ENCODE measurements around the gene S100A3.
A peak's percentile ranks its signal among the peaks of the same experiment; 100 is the strongest.

S100A3 gene

GRCh38 chr1:153507926-153508583 is 41.0 kb downstream of the S100A3 start:
- Histone ChIP-seq H3K9me3 (ENCODE audit: insufficient read depth, low read length) (no peaks in the 10 kb centered on the region), H3K4me3 (ENCODE audit: insufficient read length, low read depth) (no peak overlapping the region), H3K36me3 (ENCODE audit: insufficient read depth, insufficient read length, low read length) (no peaks in the 10 kb centered on the region), H3K4me1 (ENCODE audit: insufficient read depth, insufficient read length) (peaks cover 9% of the 10 kb centered on the region), H3K9ac (ENCODE audit: insufficient read length, low read depth) (no peak overlapping the region), H3K27me3 (ENCODE audit: insufficient read depth, insufficient read length) (peaks cover 8% of the 10 kb centered on the region)
- no peak for DNase-seq (ENCODE audit: low read depth, low spot score)
- TF ChIP-seq YY1 (IDR thresholded peaks at IDR 0.05; ENCODE audit: insufficient read depth, insufficient read length) (no peak), SUZ12 (IDR thresholded peaks at IDR 0.05; ENCODE audit: extremely low read depth, insufficient read depth, insufficient read length) (no peak), ZNF274 (IDR thresholded peaks at IDR 0.05; ENCODE audit: low read depth, low read length) (no peak)

- no peak for TF ChIP-seq ZNF274 (IDR thresholded peaks at IDR 0.05; ENCODE audit: low read depth, low read length)
- no peak for TF ChIP-seq YY1 (IDR thresholded peaks at IDR 0.05; ENCODE audit: insufficient read depth, insufficient read length)
- TF ChIP-seq SUZ12 (IDR thresholded peaks at IDR 0.05; ENCODE audit: extremely low read depth, insufficient read depth, insufficient read length): no peak
- no peaks in the 10 kb centered on the region for H3K9me3 ChIP-seq (ENCODE audit: insufficient read depth, low read length)
- H3K4me3 ChIP-seq (ENCODE audit: insufficient read length, low read depth): no peak overlapping the region
- DNase-seq (ENCODE audit: low read depth, low spot score): no peak
- peak overlapping the region; percentile 58 for H3K9ac ChIP-seq (ENCODE audit: insufficient read length, low read depth)
- peaks cover 2% of the 10 kb centered on the region for H3K27me3 ChIP-seq (ENCODE audit: insufficient read depth, insufficient read length)
- H3K4me1 ChIP-seq (ENCODE audit: insufficient read depth, insufficient read length): peaks cover 9% of the 10 kb centered on the region
- H3K36me3 ChIP-seq (ENCODE audit: insufficient read depth, insufficient read length, low read length): no peaks in the 10 kb centered on the region
Measured at GRCh38 chr1:153506831-153507413, 42.1 kb downstream of the S100A3 start.

- Histone ChIP-seq H3K9me3 (ENCODE audit: insufficient read depth, low read length) (no peaks in the 10 kb centered on the region), H3K4me3 (ENCODE audit: insufficient read length, low read depth) (no peak overlapping the region), H3K9ac (ENCODE audit: insufficient read length, low read depth) (no peak overlapping the region), H3K4me1 (ENCODE audit: insufficient read depth, insufficient read length) (peaks cover 9% of the 10 kb centered on the region), H3K27me3 (ENCODE audit: insufficient read depth, insufficient read length) (no peaks in the 10 kb centered on the region), H3K36me3 (ENCODE audit: insufficient read depth, insufficient read length, low read length) (no peaks in the 10 kb centered on the region)
- DNase-seq (ENCODE audit: low read depth, low spot score): no peak
- TF ChIP-seq SUZ12 (IDR thresholded peaks at IDR 0.05; ENCODE audit: extremely low read depth, insufficient read depth, insufficient read length) (no peak), ZNF274 (IDR thresholded peaks at IDR 0.05; ENCODE audit: low read depth, low read length) (no peak), YY1 (IDR thresholded peaks at IDR 0.05; ENCODE audit: insufficient read depth, insufficient read length) (no peak)
Measured at GRCh38 chr1:153506386-153506785, 42.7 kb downstream of the S100A3 start.

GRCh38 chr1:153505576-153505975 is 43.5 kb downstream of the S100A3 start:
- no peak overlapping the region for H3K9ac ChIP-seq (ENCODE audit: insufficient read length, low read depth)
- no peak overlapping the region for H3K4me3 ChIP-seq (ENCODE audit: insufficient read length, low read depth)
- H3K27me3 ChIP-seq (ENCODE audit: insufficient read depth, insufficient read length): no peaks in the 10 kb centered on the region
- H3K4me1 ChIP-seq (ENCODE audit: insufficient read depth, insufficient read length): peaks cover 9% of the 10 kb centered on the region
- no peak for TF ChIP-seq YY1 (IDR thresholded peaks at IDR 0.05; ENCODE audit: insufficient read depth, insufficient read length)
- no peak for TF ChIP-seq SUZ12 (IDR thresholded peaks at IDR 0.05; ENCODE audit: extremely low read depth, insufficient read depth, insufficient read length)
- no peak for TF ChIP-seq ZNF274 (IDR thresholded peaks at IDR 0.05; ENCODE audit: low read depth, low read length)
- no peaks in the 10 kb centered on the region for H3K36me3 ChIP-seq (ENCODE audit: insufficient read depth, insufficient read length, low read length)
- DNase-seq (ENCODE audit: low read depth, low spot score): no peak
- H3K9me3 ChIP-seq (ENCODE audit: insufficient read depth, low read length): no peaks in the 10 kb centered on the region

GRCh38 chr1:153503766-153504165 is 45.3 kb downstream of the S100A3 start:
- no peaks in the 10 kb centered on the region for H3K27me3 ChIP-seq (ENCODE audit: insufficient read depth, insufficient read length)
- H3K4me3 ChIP-seq (ENCODE audit: insufficient read length, low read depth): no peak overlapping the region
- TF ChIP-seq SUZ12 (IDR thresholded peaks at IDR 0.05; ENCODE audit: extremely low read depth, insufficient read depth, insufficient read length) (no peak), YY1 (IDR thresholded peaks at IDR 0.05; ENCODE audit: insufficient read depth, insufficient read length) (no peak), ZNF274 (IDR thresholded peaks at IDR 0.05; ENCODE audit: low read depth, low read length) (no peak)
- H3K4me1 ChIP-seq (ENCODE audit: insufficient read depth, insufficient read length): peaks cover 9% of the 10 kb centered on the region
- no peaks in the 10 kb centered on the region for H3K36me3 ChIP-seq (ENCODE audit: insufficient read depth, insufficient read length, low read length)
- DNase-seq (ENCODE audit: low read depth, low spot score): no peak
- no peak overlapping the region for H3K9ac ChIP-seq (ENCODE audit: insufficient read length, low read depth)
- H3K9me3 ChIP-seq (ENCODE audit: insufficient read depth, low read length): no peaks in the 10 kb centered on the region

- Histone ChIP-seq H3K9ac (ENCODE audit: insufficient read length, low read depth) (no peak overlapping the region), H3K36me3 (ENCODE audit: insufficient read depth, insufficient read length, low read length) (no peaks in the 10 kb centered on the region), H3K4me3 (ENCODE audit: insufficient read length, low read depth) (no peak overlapping the region), H3K9me3 (ENCODE audit: insufficient read depth, low read length) (no peaks in the 10 kb centered on the region), H3K4me1 (ENCODE audit: insufficient read depth, insufficient read length) (peaks cover 3% of the 10 kb centered on the region), H3K27me3 (ENCODE audit: insufficient read depth, insufficient read length) (no peaks in the 10 kb centered on the region)
- no peak for DNase-seq (ENCODE audit: low read depth, low spot score)
- no peak for TF ChIP-seq ZNF274 (IDR thresholded peaks at IDR 0.05; ENCODE audit: low read depth, low read length)
- TF ChIP-seq YY1 (IDR thresholded peaks at IDR 0.05; ENCODE audit: insufficient read depth, insufficient read length): no peak
- no peak for TF ChIP-seq SUZ12 (IDR thresholded peaks at IDR 0.05; ENCODE audit: extremely low read depth, insufficient read depth, insufficient read length)
Measured at GRCh38 chr1:153498746-153499145, 50.3 kb downstream of the S100A3 start.

All from NT2/D1 (cell line).